Effector memory CD8-positive, alpha-beta T cell (primary cell): ENCODE measurements around the gene SLC15A1.

Source experiments
- ATAC-seq: fragments of 150-1000 bp; cut with Tn5 transposase; replicated peaks from 2 replicates; pipeline ENCODE4 v1.10.0; 2021; ENCODE audit warnings: mild to moderate bottlenecking, moderate library complexity
- DNase-seq, 3 experiments: peaks; one replicate each; pipeline ENCODE4 v3.0.0; 2021
- H3K27ac Mint-ChIP-seq, 2 donors: one replicate each; pipeline ENCODE4 v1.8.0; 2022; ENCODE audit warnings: mild to moderate bottlenecking in 2 of 2, mixed read lengths in 2 of 2, moderate library complexity in 2 of 2
- H3K27me3 Mint-ChIP-seq, 2 donors: one replicate each; pipeline ENCODE4 v1.8.0; 2022; ENCODE audit warnings: mixed read lengths in 2 of 2
- H3K36me3 Mint-ChIP-seq: one replicate; pipeline ENCODE4 v1.8.0; 2022; ENCODE audit warnings: mild to moderate bottlenecking, moderate library complexity, mixed read lengths; ENCODE audit not compliant: insufficient read depth
- H3K4me1 Mint-ChIP-seq, 2 donors: one replicate each; pipeline ENCODE4 v1.8.0; 2022; ENCODE audit warnings: low read depth in 2 of 2, mixed read lengths in 2 of 2
- H3K4me3 Mint-ChIP-seq, 2 donors: one replicate each; pipeline ENCODE4 v1.8.0; 2022; ENCODE audit warnings: mild to moderate bottlenecking in 2 of 2, mixed read lengths in 2 of 2, moderate library complexity in 2 of 2
- H3K9me3 Mint-ChIP-seq, 2 donors: one replicate each; pipeline ENCODE4 v1.8.0; 2022; ENCODE audit warnings: mixed read lengths in 2 of 2

Gene SLC15A1

DNA sequence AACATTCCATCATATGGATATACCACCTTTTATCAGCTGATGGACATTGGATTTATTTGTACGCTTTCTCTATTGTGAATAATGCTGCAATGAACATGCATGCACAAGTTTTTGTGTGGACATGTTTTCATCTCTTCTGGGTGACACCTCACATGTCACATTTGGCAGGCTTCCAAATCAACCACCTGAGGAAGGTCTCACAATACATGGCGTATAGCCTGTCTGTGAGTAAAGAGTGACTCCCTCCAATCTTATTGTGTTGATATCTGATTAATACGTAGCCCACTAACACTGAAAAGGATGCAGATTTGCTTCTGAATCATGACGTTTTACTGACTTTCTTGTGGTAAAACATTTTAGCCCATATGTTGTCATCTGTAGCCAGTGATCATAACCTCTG lies 61.1 kb downstream of the SLC15A1 start:
- H3K9me3 Mint-ChIP-seq: no peaks in the 10 kb centered on the region
- H3K4me1 Mint-ChIP-seq: no peaks in the 10 kb centered on the region
- no peak overlapping the region for H3K27ac Mint-ChIP-seq
- H3K4me3 Mint-ChIP-seq: no peak overlapping the region
- peaks cover 3% of the 10 kb centered on the region for H3K36me3 Mint-ChIP-seq
- ATAC-seq (no peak), DNase-seq (no peak)
- H3K27me3 Mint-ChIP-seq: peaks cover 12 to 33% of the 10 kb centered on the region in 2 donors

- peaks cover 11 to 33% of the 10 kb centered on the region in 2 donors for H3K27me3 Mint-ChIP-seq
- no peak overlapping the region for H3K4me3 Mint-ChIP-seq
- no peaks in the 10 kb centered on the region for H3K9me3 Mint-ChIP-seq
- no peaks in the 10 kb centered on the region for H3K4me1 Mint-ChIP-seq
- ATAC-seq: no peak
- H3K27ac Mint-ChIP-seq: no peak overlapping the region
- peaks cover 3% of the 10 kb centered on the region for H3K36me3 Mint-ChIP-seq
- no peak for DNase-seq
Observed at GRCh38 chr13:98690348-98691022, 62.0 kb downstream of the SLC15A1 start.

DNA sequence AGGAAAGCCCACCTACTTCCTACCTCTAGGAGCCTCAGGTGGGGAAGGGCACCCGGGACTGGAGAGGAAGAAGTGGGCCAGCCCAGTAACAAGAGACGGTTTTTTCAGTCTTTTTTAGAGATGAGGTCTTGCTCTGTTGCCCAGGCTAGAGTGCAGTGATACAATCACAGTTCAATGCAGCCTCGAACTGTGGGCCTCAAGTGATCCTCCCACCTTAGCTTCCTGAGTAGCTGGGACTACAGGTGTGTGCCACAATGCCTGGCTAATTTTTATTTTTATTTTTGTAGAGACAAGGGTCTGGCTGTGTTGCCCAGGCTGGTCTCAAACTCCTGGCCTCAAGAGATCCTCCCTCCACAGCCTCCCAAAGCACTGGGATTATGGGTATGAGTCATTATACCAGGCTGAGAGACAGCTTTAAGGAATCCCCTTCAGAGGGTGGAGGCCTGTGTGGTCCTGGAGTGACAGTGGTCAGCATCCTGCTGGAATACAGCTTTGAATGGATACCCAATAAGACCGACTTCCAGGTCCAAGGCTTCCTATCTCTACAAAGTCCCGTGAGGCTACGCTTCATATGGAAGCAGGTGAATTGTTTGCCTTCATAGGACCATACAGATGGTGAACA lies 63.0 kb downstream of the SLC15A1 start:
- no peak for ATAC-seq
- Mint-ChIP-seq H3K4me1 (no peaks in the 10 kb centered on the region), H3K27me3 (peaks cover 21 to 38% of the 10 kb centered on the region in 2 donors), H3K36me3 (peaks cover 3% of the 10 kb centered on the region), H3K4me3 (no peak overlapping the region), H3K27ac (no peak overlapping the region), H3K9me3 (no peaks in the 10 kb centered on the region)
- no peak for DNase-seq

DNA sequence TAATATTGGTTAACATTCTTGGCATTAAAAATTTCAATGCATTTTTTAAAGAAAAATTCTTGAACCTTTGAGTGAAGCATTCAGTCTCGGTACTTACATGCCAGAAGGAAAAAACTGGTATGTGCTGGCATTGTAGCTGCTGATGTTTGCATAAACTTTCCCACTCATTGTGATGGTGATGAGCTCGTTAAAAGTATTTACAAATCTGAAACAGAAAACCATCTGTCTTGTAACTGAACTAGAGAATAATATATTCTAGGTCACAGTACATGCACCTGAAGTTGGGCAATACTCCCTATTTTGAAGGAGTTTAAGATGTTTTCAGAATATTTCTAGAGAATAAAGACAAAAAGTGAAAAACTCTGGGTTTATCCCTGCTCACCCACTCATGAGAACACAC lies 64.1 kb downstream of the SLC15A1 start:
- H3K27me3 Mint-ChIP-seq: peaks cover 26 to 32% of the 10 kb centered on the region in 2 donors
- H3K4me3 Mint-ChIP-seq: no peak overlapping the region
- DNase-seq: no peak
- no peak for ATAC-seq
- H3K9me3 Mint-ChIP-seq: no peaks in the 10 kb centered on the region
- H3K27ac Mint-ChIP-seq: no peak overlapping the region
- peaks cover 3% of the 10 kb centered on the region for H3K36me3 Mint-ChIP-seq
- H3K4me1 Mint-ChIP-seq: no peaks in the 10 kb centered on the region

- no peak overlapping the region for H3K4me3 Mint-ChIP-seq
- peaks cover 28 to 36% of the 10 kb centered on the region in 2 donors for H3K27me3 Mint-ChIP-seq
- H3K27ac Mint-ChIP-seq: no peak overlapping the region
- no peaks in the 10 kb centered on the region for H3K4me1 Mint-ChIP-seq
- no peak for DNase-seq
- no peaks in the 10 kb centered on the region for H3K36me3 Mint-ChIP-seq
- H3K9me3 Mint-ChIP-seq: no peaks in the 10 kb centered on the region
- ATAC-seq: no peak
Observed at GRCh38 chr13:98687319-98687718, 65.2 kb downstream of the SLC15A1 start.

DNA sequence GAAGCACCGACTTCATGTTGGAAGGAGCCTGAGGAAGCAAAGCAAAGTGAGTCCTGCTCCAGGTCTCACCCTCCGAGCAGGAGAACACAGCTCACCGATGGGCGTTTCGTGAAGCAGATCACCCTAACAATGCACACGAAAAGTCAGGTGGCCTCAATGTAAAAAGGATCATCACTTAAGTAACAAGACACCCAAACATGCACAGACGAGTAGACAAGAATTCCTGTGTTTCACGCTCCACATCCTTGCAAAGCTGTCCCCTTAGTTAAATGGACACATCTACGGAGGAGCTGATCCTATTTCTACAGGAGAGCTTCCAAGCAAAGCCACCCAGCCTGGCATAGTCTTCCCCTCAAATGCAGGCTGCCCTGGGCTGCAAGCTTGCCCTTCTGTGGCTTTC lies 66.2 kb downstream of the SLC15A1 start:
- ATAC-seq (no peak), DNase-seq (no peak)
- Mint-ChIP-seq H3K4me3 (no peak overlapping the region), H3K9me3 (no peaks in the 10 kb centered on the region), H3K27me3 (peaks cover 28 to 41% of the 10 kb centered on the region in 2 donors), H3K27ac (no peak overlapping the region), H3K4me1 (no peaks in the 10 kb centered on the region), H3K36me3 (no peaks in the 10 kb centered on the region)

DNA sequence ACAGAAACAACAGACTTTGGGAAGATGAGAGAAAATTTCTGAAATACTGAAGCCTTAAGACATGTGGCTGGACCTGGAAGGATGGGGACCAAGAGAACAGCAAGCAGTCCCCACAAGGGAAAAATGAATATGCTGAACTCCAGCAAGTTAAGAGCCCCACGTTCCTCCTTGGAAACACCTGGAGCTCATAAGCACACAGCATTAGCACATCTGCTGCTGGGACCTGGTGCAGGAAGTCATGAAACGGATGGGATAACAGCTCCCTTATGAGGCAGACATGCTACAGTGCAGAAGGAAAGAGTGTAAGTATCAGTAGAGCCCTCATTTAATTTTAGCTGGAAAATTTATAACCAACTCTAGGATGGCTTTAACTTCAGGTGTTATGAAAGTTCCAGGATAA lies 67.3 kb downstream of the SLC15A1 start:
- no peaks in the 10 kb centered on the region for H3K36me3 Mint-ChIP-seq
- H3K27ac Mint-ChIP-seq: no peak overlapping the region
- H3K27me3 Mint-ChIP-seq: peaks cover 28 to 41% of the 10 kb centered on the region in 2 donors
- ATAC-seq: no peak
- H3K9me3 Mint-ChIP-seq: no peaks in the 10 kb centered on the region
- H3K4me3 Mint-ChIP-seq: no peak overlapping the region
- H3K4me1 Mint-ChIP-seq: no peaks in the 10 kb centered on the region
- no peak for DNase-seq

- H3K4me1 Mint-ChIP-seq: no peaks in the 10 kb centered on the region
- no peaks in the 10 kb centered on the region for H3K36me3 Mint-ChIP-seq
- H3K27me3 Mint-ChIP-seq: peaks cover 33 to 49% of the 10 kb centered on the region in 2 donors
- no peaks in the 10 kb centered on the region for H3K9me3 Mint-ChIP-seq
- ATAC-seq (no peak), DNase-seq (no peak)
- no peak overlapping the region for H3K27ac Mint-ChIP-seq
- no peak overlapping the region for H3K4me3 Mint-ChIP-seq
Observed at GRCh38 chr13:98681049-98681448, 71.4 kb downstream of the SLC15A1 start.

GRCh38 chr13:98678741-98679140 lies 73.7 kb downstream of the SLC15A1 start:
- Mint-ChIP-seq H3K4me1 (no peaks in the 10 kb centered on the region), H3K9me3 (no peaks in the 10 kb centered on the region)

GRCh38 chr13:98677398-98677797 lies 75.1 kb downstream of the SLC15A1 start:
- H3K27me3 Mint-ChIP-seq: peaks cover 14 to 28% of the 10 kb centered on the region in 2 donors
- H3K9me3 Mint-ChIP-seq: no peaks in the 10 kb centered on the region
- DNase-seq (no peak), ATAC-seq (no peak)
- H3K4me3 Mint-ChIP-seq: no peak overlapping the region
- no peaks in the 10 kb centered on the region for H3K36me3 Mint-ChIP-seq
- H3K4me1 Mint-ChIP-seq: no peaks in the 10 kb centered on the region
- H3K27ac Mint-ChIP-seq: no peak overlapping the region

More at GRCh38 chr13:98678741-98679140, 73.7 kb downstream of the SLC15A1 start:
- no peak overlapping the region for H3K4me3 Mint-ChIP-seq
- H3K36me3 Mint-ChIP-seq: no peaks in the 10 kb centered on the region
- H3K27ac Mint-ChIP-seq: no peak overlapping the region
- H3K27me3 Mint-ChIP-seq: peaks cover 20 to 31% of the 10 kb centered on the region in 2 donors
- DNase-seq (no peak), ATAC-seq (no peak)

- H3K9me3 Mint-ChIP-seq: no peaks in the 10 kb centered on the region
- H3K36me3 Mint-ChIP-seq: no peaks in the 10 kb centered on the region
- H3K27me3 Mint-ChIP-seq: peaks cover 14 to 22% of the 10 kb centered on the region in 2 donors
- no peak overlapping the region for H3K4me3 Mint-ChIP-seq
- ATAC-seq (no peak), DNase-seq (no peak)
- no peaks in the 10 kb centered on the region for H3K4me1 Mint-ChIP-seq
- no peak overlapping the region for H3K27ac Mint-ChIP-seq
Observed at GRCh38 chr13:98676239-98676638, 76.2 kb downstream of the SLC15A1 start.

DNA sequence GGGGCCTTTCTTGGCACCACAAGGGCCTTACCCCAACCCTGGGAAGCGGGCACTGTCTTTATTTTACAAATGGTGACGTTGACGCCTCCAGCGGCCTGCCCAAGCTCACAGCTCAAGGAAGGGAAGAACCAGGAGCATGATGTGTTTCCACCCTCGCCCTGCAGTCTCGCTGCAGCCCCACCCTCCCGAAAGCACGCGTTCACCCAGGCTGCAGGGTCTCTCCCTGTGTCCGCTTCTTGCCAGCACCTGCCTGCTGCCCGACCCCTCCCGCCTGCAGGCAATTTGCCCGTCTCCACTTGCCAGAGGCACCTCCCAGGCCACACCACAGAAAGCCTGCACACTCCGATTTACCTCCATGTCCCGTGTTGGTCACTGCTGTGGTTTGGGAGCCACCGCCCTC lies 76.6 kb downstream of the SLC15A1 start:
- DNase-seq (no peak), ATAC-seq (no peak)
- no peaks in the 10 kb centered on the region for H3K9me3 Mint-ChIP-seq
- no peak overlapping the region for H3K27ac Mint-ChIP-seq
- H3K36me3 Mint-ChIP-seq: no peaks in the 10 kb centered on the region
- no peak overlapping the region for H3K4me3 Mint-ChIP-seq
- H3K4me1 Mint-ChIP-seq: no peaks in the 10 kb centered on the region
- peaks cover 14 to 22% of the 10 kb centered on the region in 2 donors for H3K27me3 Mint-ChIP-seq

- H3K4me3 Mint-ChIP-seq: no peak overlapping the region
- H3K9me3 Mint-ChIP-seq: no peaks in the 10 kb centered on the region
- ATAC-seq (no peak), DNase-seq (no peak)
- no peaks in the 10 kb centered on the region for H3K36me3 Mint-ChIP-seq
- no peak overlapping the region for H3K27ac Mint-ChIP-seq
- H3K27me3 Mint-ChIP-seq: peaks cover 14 to 22% of the 10 kb centered on the region in 2 donors
- no peaks in the 10 kb centered on the region for H3K4me1 Mint-ChIP-seq
Observed at GRCh38 chr13:98675066-98675465, 77.4 kb downstream of the SLC15A1 start.

GRCh38 chr13:98672947-98673613 lies 79.4 kb downstream of the SLC15A1 start:
- no peak overlapping the region for H3K4me3 Mint-ChIP-seq
- DNase-seq (peak; percentile 28 to 36 (median 34)), ATAC-seq (peak; percentile 64)
- H3K4me1 Mint-ChIP-seq: no peaks in the 10 kb centered on the region
- H3K9me3 Mint-ChIP-seq: no peaks in the 10 kb centered on the region
- H3K27ac Mint-ChIP-seq: no peak overlapping the region
- no peaks in the 10 kb centered on the region for H3K36me3 Mint-ChIP-seq
- H3K27me3 Mint-ChIP-seq: peaks cover 17 to 20% of the 10 kb centered on the region in 2 donors
